H9 (cell line): ENCODE measurements around the gene UBN1. TPM values are rescaled to one million over a fixed set of nuclear protein-coding genes. Genes with fewer than 3 reads are reported as not detected.
"Not testable (repeated sequence)": the region's sequence is repeated elsewhere in the genome, so short reads cannot be mapped to it uniquely, and the experiment has no call there.

ENCODE experiments used
- DNase-seq: peaks from one replicate; pipeline ENCODE4 v3.0.0-alpha.2; 2017
- H2AFZ ChIP-seq: one replicate; pipeline ENCODE4 v1.6.1; 2013; ENCODE audit warnings: mild to moderate bottlenecking, low read length, control low read depth, moderate library complexity
- H2AK5ac ChIP-seq: 2 replicates; pipeline ENCODE4 v1.6.1; 2013; ENCODE audit warnings: low read length, control low read depth, mixed read lengths; ENCODE audit not compliant: insufficient read length
- H2BK120ac ChIP-seq: one replicate; pipeline ENCODE4 v1.6.1; 2013; ENCODE audit warnings: low read depth, mild to moderate bottlenecking, low read length, control low read depth, inconsistent platforms; ENCODE audit not compliant: poor library complexity, severe bottlenecking
- H2BK12ac ChIP-seq: 2 replicates; pipeline ENCODE4 v1.6.1; 2013; ENCODE audit warnings: low read length, control low read depth, mixed read lengths, low read depth; ENCODE audit not compliant: insufficient read length
- H2BK15ac ChIP-seq: 2 replicates; pipeline ENCODE4 v1.6.1; 2013; ENCODE audit warnings: low read depth, low read length, control low read depth
- H2BK20ac ChIP-seq: one replicate; pipeline ENCODE4 v1.6.1; 2013; ENCODE audit warnings: low read depth, mild to moderate bottlenecking, low read length, control low read depth, inconsistent platforms; ENCODE audit not compliant: poor library complexity, severe bottlenecking
- H2BK5ac ChIP-seq: 2 replicates; pipeline ENCODE4 v1.6.1; 2013; ENCODE audit warnings: low read length, control low read depth, mixed read lengths; ENCODE audit not compliant: insufficient read length
- H3K14ac ChIP-seq: 2 replicates; pipeline ENCODE4 v1.6.1; 2013; ENCODE audit warnings: low read length, control low read depth; ENCODE audit not compliant: insufficient read depth
- H3K18ac ChIP-seq: 2 replicates; pipeline ENCODE4 v1.6.1; 2013; ENCODE audit warnings: low read depth, mild to moderate bottlenecking, mixed read lengths, low read length, control low read depth; ENCODE audit not compliant: insufficient read length
- H3K23ac ChIP-seq: 2 replicates; pipeline ENCODE4 v1.6.1; 2013; ENCODE audit warnings: low read length, control low read depth, mixed read lengths, low read depth; ENCODE audit not compliant: insufficient read length
- H3K23me2 ChIP-seq: 2 replicates; pipeline ENCODE4 v1.6.1; 2013; ENCODE audit warnings: low read depth, mild to moderate bottlenecking, mixed read lengths, low read length, control low read depth; ENCODE audit not compliant: insufficient read length, poor library complexity, severe bottlenecking
- H3K27ac ChIP-seq: 2 replicates; pipeline ENCODE4 v1.5.1; 2013; ENCODE audit warnings: low read length, control low read depth, mixed read lengths, low read depth; ENCODE audit not compliant: insufficient read length
- H3K27me3 ChIP-seq: 2 replicates; pipeline ENCODE4 v1.6.1; 2013; ENCODE audit warnings: low read length, control low read depth, inconsistent platforms; ENCODE audit not compliant: insufficient read depth
- H3K4ac ChIP-seq: 2 replicates; pipeline ENCODE4 v1.6.1; 2013; ENCODE audit warnings: low read depth, mild to moderate bottlenecking, control low read depth, inconsistent platforms, low read length, moderate library complexity
- H3K4me1 ChIP-seq: 2 replicates; pipeline ENCODE4 v1.6.1; 2013; ENCODE audit warnings: low read length, control low read depth, inconsistent platforms; ENCODE audit not compliant: insufficient read depth
- H3K4me2 ChIP-seq: 2 replicates; pipeline ENCODE4 v1.6.1; 2013; ENCODE audit warnings: low read length, control low read depth, mixed read lengths; ENCODE audit not compliant: insufficient read length, insufficient read depth
- H3K56ac ChIP-seq: 2 replicates; pipeline ENCODE4 v1.6.1; 2013; ENCODE audit warnings: low read depth, mild to moderate bottlenecking, mixed read lengths, low read length, control low read depth; ENCODE audit not compliant: insufficient read length
- H3K79me1 ChIP-seq: 2 replicates; pipeline ENCODE4 v1.6.1; 2013; ENCODE audit warnings: low read depth, mild to moderate bottlenecking, moderate library complexity, low read length, control low read depth, inconsistent platforms; ENCODE audit not compliant: insufficient read depth, poor library complexity, severe bottlenecking
- H3K79me2 ChIP-seq: 2 replicates; pipeline ENCODE4 v1.6.1; 2013; ENCODE audit warnings: low read length, control low read depth, inconsistent platforms; ENCODE audit not compliant: insufficient read depth
- H3K9ac ChIP-seq: 2 replicates; pipeline ENCODE4 v1.6.1; 2013; ENCODE audit warnings: low read length, control low read depth, mixed read lengths; ENCODE audit not compliant: insufficient read length; ENCODE audit errors: extremely low read depth
- H3K9me3 ChIP-seq: one replicate; pipeline ENCODE4 v1.6.1; 2013; ENCODE audit warnings: low read depth, low read length, inconsistent platforms; ENCODE audit not compliant: control insufficient read depth
- H3T11ph ChIP-seq: one replicate; pipeline ENCODE4 v1.6.1; 2013; ENCODE audit warnings: mild to moderate bottlenecking, low read length, control low read depth, inconsistent platforms
- H4K20me1 ChIP-seq: one replicate; pipeline ENCODE4 v1.6.1; 2013; ENCODE audit not compliant: control insufficient read depth, insufficient read length, insufficient read depth
- H4K5ac ChIP-seq: 2 replicates; pipeline ENCODE4 v1.6.1; 2013; ENCODE audit warnings: low read depth, mild to moderate bottlenecking, mixed read lengths, low read length, control low read depth; ENCODE audit not compliant: insufficient read length
- H4K8ac ChIP-seq: replicated peaks from 2 replicates; pipeline ENCODE4 v1.6.1; 2013; ENCODE audit warnings: low read length, control low read depth, mixed read lengths, low read depth; ENCODE audit not compliant: insufficient read length
- H4K91ac ChIP-seq: 2 replicates; pipeline ENCODE4 v1.6.1; 2013; ENCODE audit warnings: low read depth, mild to moderate bottlenecking, moderate library complexity, mixed read lengths, low read length, control low read depth; ENCODE audit not compliant: insufficient read length
- H3K27ac Mint-ChIP-seq, 3 experiments: 2 replicates in 2 of 3; 3 replicates in 1 of 3; pipeline ENCODE4 v1.8.0; 2020 to 2021; ENCODE audit warnings: mixed read lengths in 3 of 3, mild to moderate bottlenecking in 1 of 3, moderate library complexity in 1 of 3
- H3K27me3 Mint-ChIP-seq: 2 replicates; pipeline ENCODE4 v1.8.0; 2021; ENCODE audit warnings: low read depth, mild to moderate bottlenecking, moderate library complexity, mixed read lengths
- H3K36me3 Mint-ChIP-seq, 3 experiments: 2 replicates in 2 of 3; 3 replicates in 1 of 3; pipeline ENCODE4 v1.8.0; 2020 to 2021; ENCODE audit warnings: low read depth in 3 of 3, mixed read lengths in 3 of 3; ENCODE audit not compliant: insufficient read depth in 1 of 3
- H3K4me1 Mint-ChIP-seq, 2 experiments: 2 replicates each; pipeline ENCODE4 v1.8.0; 2020; ENCODE audit warnings: mixed read lengths in 2 of 2
- H3K4me3 Mint-ChIP-seq, 2 experiments: 2 replicates in 1 of 2; 3 replicates in 1 of 2; pipeline ENCODE4 v1.8.0; 2020 to 2021; ENCODE audit warnings: mild to moderate bottlenecking in 2 of 2, mixed read lengths in 2 of 2, moderate library complexity in 1 of 2
- H3K9me3 Mint-ChIP-seq, 2 experiments: 2 replicates in 1 of 2; 3 replicates in 1 of 2; pipeline ENCODE4 v1.8.0; 2020; ENCODE audit warnings: mild to moderate bottlenecking in 2 of 2, mixed read lengths in 2 of 2, moderate library complexity in 1 of 2
- WGBS: extraction: QIAGEN DNeasy Blood & Tissue Kit; methylation state at CpG from one replicate; pipeline ENCODE4 v1.1.7; 2013; ENCODE audit warnings: missing lambda C conversion rate, low lambda C conversion rate, mixed read lengths; ENCODE audit not compliant: insufficient read length; ENCODE audit errors: extremely low coverage; 5-methylcytosine and 5-hydroxymethylcytosine counted together
- total RNA-seq: library from RNA; stranded (reverse); gene quantifications from 2 replicates; pipeline ENCODE4 v1.2.1, GENCODE V29; 2021
- TF ChIP-seq, protein P1 (sequence below): fragments of 200-600 bp; sonication (generic); conservative IDR thresholded peaks from 3 replicates; pipeline ENCODE4 v1.8.0; 2021; ENCODE audit warnings: antibody characterized with exemption, mild to moderate bottlenecking

Gene UBN1
- total RNA-seq, 1 experiment from 2014 or later: 55.2 TPM

DNA sequence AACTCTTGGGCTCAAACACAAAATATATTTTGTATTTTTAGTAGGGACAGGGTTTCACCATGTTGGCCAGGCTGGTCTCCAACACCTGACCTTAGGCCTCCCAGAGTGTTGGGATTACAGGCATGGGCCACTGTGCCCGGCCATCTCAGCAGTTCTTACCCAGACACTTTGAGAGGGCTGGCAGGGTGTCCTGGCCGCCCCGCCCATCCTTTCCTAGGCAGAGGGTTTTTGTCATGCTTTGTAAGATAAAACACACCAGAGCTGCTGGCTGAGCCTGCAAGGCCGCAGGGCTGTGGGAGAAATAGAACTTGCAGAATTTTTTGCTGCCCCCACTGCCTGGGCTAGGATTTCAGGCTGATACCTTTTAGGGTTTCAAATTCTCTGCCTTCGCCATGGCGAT is 80.9 kb downstream of the UBN1 start:
- Histone ChIP-seq H4K91ac (no peak overlapping the region), H2BK20ac (no peak overlapping the region), H3K79me2 (no peaks in the 10 kb centered on the region), H4K5ac (no peak overlapping the region), H2BK5ac (no peak overlapping the region), H3K14ac (no peak overlapping the region), H3K23ac (no peak overlapping the region), H3K56ac (no peak overlapping the region), H3K4ac (no peak overlapping the region), H2BK12ac (no peak overlapping the region), H3T11ph (no peak overlapping the region), H3K4me2 (no peak overlapping the region), H3K23me2 (no peaks in the 10 kb centered on the region), H3K27ac (no peak overlapping the region), H2BK120ac (no peak overlapping the region), H2BK15ac (no peak overlapping the region), H2AFZ (no peak overlapping the region), H3K9me3 (no peaks in the 10 kb centered on the region), H4K20me1 (no peaks in the 10 kb centered on the region), H2AK5ac (no peak overlapping the region), H3K4me1 (peaks cover 6% of the 10 kb centered on the region), H3K79me1 (no peaks in the 10 kb centered on the region), H3K9ac (no peak overlapping the region), H4K8ac (no peak overlapping the region), H3K18ac (no peak overlapping the region), H3K27me3 (no peaks in the 10 kb centered on the region)
- Mint-ChIP-seq H3K9me3 (peaks cover 8 to 9% of the 10 kb centered on the region in 2 experiments), H3K4me3 (no peak overlapping the region), H3K27ac (no peak overlapping the region), H3K27me3 (no peaks in the 10 kb centered on the region; the same call in 1 of the 2 replicates), H3K36me3 (peaks cover 6 to 32% (median 21%) of the 10 kb centered on the region in 3 experiments), H3K4me1 (peaks cover 21 to 25% of the 10 kb centered on the region in 2 experiments)
- no peak for DNase-seq
- TF ChIP-seq, protein P1, sequence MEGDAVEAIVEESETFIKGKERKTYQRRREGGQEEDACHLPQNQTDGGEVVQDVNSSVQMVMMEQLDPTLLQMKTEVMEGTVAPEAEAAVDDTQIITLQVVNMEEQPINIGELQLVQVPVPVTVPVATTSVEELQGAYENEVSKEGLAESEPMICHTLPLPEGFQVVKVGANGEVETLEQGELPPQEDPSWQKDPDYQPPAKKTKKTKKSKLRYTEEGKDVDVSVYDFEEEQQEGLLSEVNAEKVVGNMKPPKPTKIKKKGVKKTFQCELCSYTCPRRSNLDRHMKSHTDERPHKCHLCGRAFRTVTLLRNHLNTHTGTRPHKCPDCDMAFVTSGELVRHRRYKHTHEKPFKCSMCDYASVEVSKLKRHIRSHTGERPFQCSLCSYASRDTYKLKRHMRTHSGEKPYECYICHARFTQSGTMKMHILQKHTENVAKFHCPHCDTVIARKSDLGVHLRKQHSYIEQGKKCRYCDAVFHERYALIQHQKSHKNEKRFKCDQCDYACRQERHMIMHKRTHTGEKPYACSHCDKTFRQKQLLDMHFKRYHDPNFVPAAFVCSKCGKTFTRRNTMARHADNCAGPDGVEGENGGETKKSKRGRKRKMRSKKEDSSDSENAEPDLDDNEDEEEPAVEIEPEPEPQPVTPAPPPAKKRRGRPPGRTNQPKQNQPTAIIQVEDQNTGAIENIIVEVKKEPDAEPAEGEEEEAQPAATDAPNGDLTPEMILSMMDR: no peak
- WGBS: no CpG with 5 or more reads among the region's 6 CpGs

GRCh38 chr16:4929619-4930018 is 82.3 kb downstream of the UBN1 start:
- not testable (repeated sequence) for H3K27me3 ChIP-seq, H2BK20ac ChIP-seq, H4K8ac ChIP-seq, H3K23ac ChIP-seq, H3K27ac Mint-ChIP-seq, H2AK5ac ChIP-seq, H2BK15ac ChIP-seq, H3K4me1 ChIP-seq, H2BK5ac ChIP-seq, H3K4me2 ChIP-seq, H3K79me2 ChIP-seq, H3T11ph ChIP-seq, H3K27me3 Mint-ChIP-seq, H3K9me3 ChIP-seq, H3K18ac ChIP-seq, H2BK12ac ChIP-seq, H3K27ac ChIP-seq, H3K9ac ChIP-seq, H3K4me3 Mint-ChIP-seq, H3K79me1 ChIP-seq, H2BK120ac ChIP-seq, H3K23me2 ChIP-seq, H4K5ac ChIP-seq, DNase-seq, H3K56ac ChIP-seq, H3K4ac ChIP-seq, H3K14ac ChIP-seq, H3K9me3 Mint-ChIP-seq, H4K20me1 ChIP-seq, H2AFZ ChIP-seq, H4K91ac ChIP-seq
- peaks cover 6 to 32% (median 21%) of the 10 kb centered on the region in 3 experiments for H3K36me3 Mint-ChIP-seq
- peaks cover 17 to 19% of the 10 kb centered on the region in 2 experiments for H3K4me1 Mint-ChIP-seq
- no CpG with 5 or more reads among the region's 4 CpGs for WGBS
